Left ventricle myocardium inferior (tissue), 1 donor: ENCODE measurements around the gene SDR39U1. TPM values are rescaled to one million over a fixed set of nuclear protein-coding genes. Genes with fewer than 3 reads are reported as not detected.

Experiments used
- DNase-seq: peaks from one replicate; pipeline ENCODE4 v3.0.0-alpha.2; 2020
- H3K27ac ChIP-seq: fragments of 200-600 bp; replicated peaks from 2 replicates; pipeline ENCODE4 v1.8.0; 2021
- H3K27me3 ChIP-seq: fragments of 200-600 bp; 2 replicates; pipeline ENCODE4 v1.8.0; 2021; ENCODE audit warnings: low read depth
- H3K36me3 ChIP-seq: fragments of 200-600 bp; 2 replicates; pipeline ENCODE4 v1.8.0; 2021
- H3K4me1 ChIP-seq: fragments of 200-600 bp; 2 replicates; pipeline ENCODE4 v1.8.0; 2021
- H3K4me3 ChIP-seq: fragments of 200-600 bp; 2 replicates; pipeline ENCODE4 v1.8.0; 2021; ENCODE audit warnings: mild to moderate bottlenecking, moderate library complexity
- H3K9me3 ChIP-seq: fragments of 200-600 bp; replicated peaks from 2 replicates; pipeline ENCODE4 v1.8.0; 2021
- intact Hi-C: fragments of 100-400 bp; cut with micrococcal nuclease; formaldehyde crosslinking; loops from one replicate; pipeline ENCODE4 v1.11.0; 2022
- total RNA-seq: library from RNA; stranded (reverse); fragmentation: NEBNext Ultra II Directional; extraction: Animal tissue kit (Norgen Biotek cat#: 25700); gene quantifications from one replicate; pipeline ENCODE4 v1.2.1, GENCODE V29; 2021
- TF ChIP-seq, protein P1 (sequence below): fragments of 200-600 bp; IDR thresholded peaks from 2 replicates; pipeline ENCODE4 v1.8.0; 2021; ENCODE audit warnings: antibody characterized with exemption, mild to moderate bottlenecking, borderline replicate concordance
- donor health status: DM: no; HTN: yes; CAD: no; lungs with severe emphysema.

Gene SDR39U1
- total RNA-seq, 1 donor from 2014 or later = 74.8 TPM

- no peak for DNase-seq
- Histone ChIP-seq H3K4me3 (no peak overlapping the region), H3K27me3 (no peaks in the 10 kb centered on the region), H3K4me1 (peaks cover 17% of the 10 kb centered on the region), H3K27ac (no peak overlapping the region), H3K9me3 (no peaks in the 10 kb centered on the region), H3K36me3 (peaks cover 26% of the 10 kb centered on the region)
- TF ChIP-seq, protein P1, sequence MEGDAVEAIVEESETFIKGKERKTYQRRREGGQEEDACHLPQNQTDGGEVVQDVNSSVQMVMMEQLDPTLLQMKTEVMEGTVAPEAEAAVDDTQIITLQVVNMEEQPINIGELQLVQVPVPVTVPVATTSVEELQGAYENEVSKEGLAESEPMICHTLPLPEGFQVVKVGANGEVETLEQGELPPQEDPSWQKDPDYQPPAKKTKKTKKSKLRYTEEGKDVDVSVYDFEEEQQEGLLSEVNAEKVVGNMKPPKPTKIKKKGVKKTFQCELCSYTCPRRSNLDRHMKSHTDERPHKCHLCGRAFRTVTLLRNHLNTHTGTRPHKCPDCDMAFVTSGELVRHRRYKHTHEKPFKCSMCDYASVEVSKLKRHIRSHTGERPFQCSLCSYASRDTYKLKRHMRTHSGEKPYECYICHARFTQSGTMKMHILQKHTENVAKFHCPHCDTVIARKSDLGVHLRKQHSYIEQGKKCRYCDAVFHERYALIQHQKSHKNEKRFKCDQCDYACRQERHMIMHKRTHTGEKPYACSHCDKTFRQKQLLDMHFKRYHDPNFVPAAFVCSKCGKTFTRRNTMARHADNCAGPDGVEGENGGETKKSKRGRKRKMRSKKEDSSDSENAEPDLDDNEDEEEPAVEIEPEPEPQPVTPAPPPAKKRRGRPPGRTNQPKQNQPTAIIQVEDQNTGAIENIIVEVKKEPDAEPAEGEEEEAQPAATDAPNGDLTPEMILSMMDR = no peak
- intact Hi-C loops = no loop called here
Observed at GRCh38 chr14:24416932-24417619, 25.5 kb downstream of the SDR39U1 start.

- TF ChIP-seq, protein P1 = no peak
- intact Hi-C loops = no loop called here
- Histone ChIP-seq H3K27ac (no peak overlapping the region), H3K9me3 (no peaks in the 10 kb centered on the region), H3K4me1 (peaks cover 20% of the 10 kb centered on the region), H3K36me3 (peaks cover 31% of the 10 kb centered on the region), H3K27me3 (no peaks in the 10 kb centered on the region), H3K4me3 (no peak overlapping the region)
- no peak for DNase-seq
Observed at GRCh38 chr14:24416254-24416931, 26.2 kb downstream of the SDR39U1 start.

- no peak overlapping the region for H3K27ac ChIP-seq
- intact Hi-C loops = no loop called here
- H3K4me1 ChIP-seq = peaks cover 20% of the 10 kb centered on the region
- no peaks in the 10 kb centered on the region for H3K27me3 ChIP-seq
- H3K4me3 ChIP-seq = no peak overlapping the region
- TF ChIP-seq, protein P1 = no peak
- H3K36me3 ChIP-seq = peaks cover 36% of the 10 kb centered on the region
- DNase-seq = no peak
- no peaks in the 10 kb centered on the region for H3K9me3 ChIP-seq
Observed at GRCh38 chr14:24415421-24416253, 26.9 kb downstream of the SDR39U1 start.

GRCh38 chr14:24414732-24415420 lies 27.7 kb downstream of the SDR39U1 start:
- intact Hi-C loops = no loop called here
- Histone ChIP-seq H3K4me1 (peaks cover 20% of the 10 kb centered on the region), H3K27ac (no peak overlapping the region), H3K4me3 (no peak overlapping the region), H3K36me3 (peaks cover 38% of the 10 kb centered on the region), H3K9me3 (no peaks in the 10 kb centered on the region), H3K27me3 (no peaks in the 10 kb centered on the region)
- TF ChIP-seq, protein P1 = no peak
- no peak for DNase-seq

DNA sequence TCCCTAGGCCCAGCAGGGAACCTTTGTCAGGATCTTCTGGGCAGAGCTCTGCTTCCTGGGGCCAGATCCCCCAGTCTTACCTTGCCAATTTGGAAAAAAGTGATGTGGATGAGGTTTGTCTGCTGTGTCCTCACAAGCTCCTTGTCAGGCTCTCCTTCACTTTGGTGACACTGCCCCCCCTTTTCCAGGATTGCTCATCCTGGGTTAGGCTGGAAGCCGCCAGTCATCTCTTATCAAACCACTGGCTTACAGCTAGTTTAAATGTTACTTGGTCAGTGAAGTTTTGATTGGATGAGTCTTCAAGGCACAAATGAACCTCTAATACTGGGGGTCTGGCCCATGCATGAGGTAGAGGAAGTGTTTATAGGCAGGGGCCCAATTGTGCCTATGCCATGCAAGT lies 28.5 kb downstream of the SDR39U1 start:
- H3K4me1 ChIP-seq = peaks cover 16% of the 10 kb centered on the region
- TF ChIP-seq, protein P1 = no peak
- peaks cover 44% of the 10 kb centered on the region for H3K36me3 ChIP-seq
- no peaks in the 10 kb centered on the region for H3K27me3 ChIP-seq
- no peak overlapping the region for H3K4me3 ChIP-seq
- DNase-seq = no peak
- H3K9me3 ChIP-seq = no peaks in the 10 kb centered on the region
- H3K27ac ChIP-seq = no peak overlapping the region
- intact Hi-C loops = no loop called here
